Pancreas (tissue), 10 donors: ENCODE data around the gene MYLK4. TPM values are rescaled to one million over a fixed set of nuclear protein-coding genes. Genes with fewer than 3 reads are reported as not detected.

ENCODE experiments used
- ATAC-seq, 4 donors: fragments of 200-7000 bp; cut with Tn5 transposase; one replicate each; pipeline versions ENCODE4 v1.8.0 to v1.9.1; 2020; ENCODE audit warnings: mild to moderate bottlenecking in 4 of 4, moderate library complexity in 4 of 4
- DNase-seq, 6 donors: peaks; one replicate each; pipeline ENCODE4 v3.0.0-alpha.2; 2020
- FAIRE-seq: peaks from 2 replicates; lab custom pipeline; 2012; peaks lifted over from hg19 to GRCh38; lab: Jason Lieb, UNC
- H3K27ac ChIP-seq, 4 donors: fragments of 200-600 bp; sonication (generic); 1 replicate in 3 of 4; 2 replicates in 1 of 4; pipeline versions ENCODE4 v1.5.0 to v1.8.0; 2020
- H3K27me3 ChIP-seq, 4 donors: fragments of 200-600 bp; one replicate each; pipeline ENCODE4 v1.8.0; 2021
- H3K36me3 ChIP-seq, 3 donors: fragments of 200-600 bp; sonication (generic) in 1 of 3; one replicate each; pipeline versions ENCODE4 v1.5.0 to v1.8.0; 2020 to 2021
- H3K4me1 ChIP-seq, 3 donors: fragments of 200-600 bp; one replicate each; pipeline ENCODE4 v1.8.0; 2021
- H3K4me3 ChIP-seq, 4 donors: fragments of 200-600 bp; sonication (generic) in 2 of 4; one replicate each; pipeline versions ENCODE4 v1.5.0 to v1.8.0; 2020 to 2021
- H3K9me3 ChIP-seq, 4 donors: fragments of 200-600 bp; one replicate each; pipeline ENCODE4 v1.8.0; 2021
- CTCF ChIP-seq, 4 donors: fragments of 200-600 bp; sonication (generic) in 3 of 4; IDR thresholded peaks; one replicate each; pipeline versions ENCODE4 v1.5.0 to v1.8.0; 2021; ENCODE audit warnings: antibody characterized with exemption in 4 of 4
- WGBS, 2 donors: extraction: QIAGEN DNeasy Blood & Tissue Kit; methylation state at CpG; one replicate each; pipeline ENCODE4 v1.1.7; 2013; 5-methylcytosine and 5-hydroxymethylcytosine counted together
- intact Hi-C, 3 donors: fragments of 100-400 bp; cut with DNase I; formaldehyde crosslinking; loops; one replicate each; pipeline versions ENCODE4 v1.11.1 to v1.14.2; 2022
- polyA plus RNA-seq, 2 donors: library from polyadenylated mRNA; stranded (reverse); fragments of 200-250 nt; gene quantifications; one replicate each; pipeline ENCODE4 v1.2.3, GENCODE V29; 2013
- total RNA-seq, 6 donors: library from RNA; stranded (reverse); fragmentation: NEBNext Ultra II Directional in 4 of 6; extraction: Animal tissue kit (Norgen Biotek cat#: 25700) in 4 of 6; gene quantifications; one replicate each; pipeline versions ENCODE4 v1.2.1 to v1.2.4, GENCODE V29; 2021 to 2023
- donor health status: healthy with polysubstance abuse.
- donor health status: DM: no; HTN: no; CAD: no; lungs with moderate emphysema.
- donor health status: DM: no; HTN: no; CAD: no.
- donor health status: control.
- donor health status: control.
- donor health status: Bipolar disorder and iron deficiency.
- donor health status: DM: yes; HTN: yes; CAD: no.
- donor health status: DM: no; HTN: no; CAD: no.
- donor health status: DM: no; HTN: no; CAD: no.
- donor health status: DM: yes; HTN: yes; CAD: no.

MYLK4 gene
- total and polyA plus RNA-seq, 8 donors, result 0.27 to 1.0 (median 0.41) TPM

DNA sequence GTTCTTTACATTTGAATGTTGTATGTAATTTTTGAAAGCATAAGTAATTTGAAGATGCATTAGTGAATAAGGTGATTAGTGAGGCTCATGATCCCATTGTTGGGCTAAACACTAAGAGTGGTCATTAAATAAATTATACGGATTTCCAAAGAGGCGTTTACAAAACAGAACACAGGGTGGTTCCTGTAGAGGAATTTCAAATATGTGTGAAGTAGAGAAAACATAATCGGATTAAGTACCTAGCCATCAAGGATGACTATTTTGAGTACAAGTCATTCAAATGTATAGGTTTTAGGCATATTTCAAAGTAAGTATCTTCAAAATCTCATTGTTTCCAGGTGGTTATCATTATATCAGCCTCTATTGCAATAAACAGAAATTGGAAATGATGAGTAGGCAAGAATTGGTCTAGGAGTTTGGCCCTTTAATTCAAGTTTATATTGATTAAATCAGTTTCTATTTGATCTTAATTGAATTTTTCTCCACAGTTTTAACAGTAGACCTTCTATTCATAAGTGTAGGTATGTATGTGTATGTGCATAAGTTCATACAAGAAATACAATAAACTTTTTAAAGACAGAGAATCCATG lies 94.8 kb downstream of the MYLK4 start:
- no peak overlapping the region for H3K27ac ChIP-seq
- 72 to 73% methylated on average over 3 of the region's 3 CpGs for WGBS, 2 donors
- intact Hi-C loops, result no loop called here
- ATAC-seq, result no peak
- no peaks in the 10 kb centered on the region for H3K9me3 ChIP-seq
- H3K36me3 ChIP-seq, result no peaks in the 10 kb centered on the region
- no peaks in the 10 kb centered on the region for H3K27me3 ChIP-seq
- H3K4me1 ChIP-seq, result no peaks in the 10 kb centered on the region
- no peak for DNase-seq
- no peak for FAIRE-seq
- TF ChIP-seq CTCF (IDR thresholded peaks at IDR 0.05), result no peak
- H3K4me3 ChIP-seq, result no peak overlapping the region

GRCh38 chr6:2653369-2654032 lies 97.2 kb downstream of the MYLK4 start:
- intact Hi-C loops, result no loop called here
- Histone ChIP-seq H3K27me3 (peaks cover 0 to 7% (median 0%) of the 10 kb centered on the region in 4 donors), H3K36me3 (no peaks in the 10 kb centered on the region), H3K9me3 (peaks cover 0 to 3% (median 0%) of the 10 kb centered on the region in 4 donors), H3K4me1 (no peaks in the 10 kb centered on the region), H3K4me3 (no peak overlapping the region), H3K27ac (no peak overlapping the region)
- WGBS, 2 donors, result 68 to 86% methylated on average over 1 of the region's 1 CpG
- ATAC-seq (no peak), FAIRE-seq (no peak), DNase-seq (no peak)
- TF ChIP-seq CTCF (IDR thresholded peaks at IDR 0.05), result no peak

- no peak overlapping the region for H3K27ac ChIP-seq
- H3K27me3 ChIP-seq, result peaks cover 0 to 7% (median 0%) of the 10 kb centered on the region in 4 donors
- FAIRE-seq, result no peak
- no peaks in the 10 kb centered on the region for H3K36me3 ChIP-seq
- H3K9me3 ChIP-seq, result peaks cover 0 to 3% (median 0%) of the 10 kb centered on the region in 4 donors
- ATAC-seq, result no peak
- H3K4me3 ChIP-seq, result no peak overlapping the region
- 66 to 94% methylated on average over 3 of the region's 3 CpGs for WGBS, 2 donors
- intact Hi-C loops, result no loop called here
- no peak for DNase-seq
- H3K4me1 ChIP-seq, result no peaks in the 10 kb centered on the region
- no peak for TF ChIP-seq CTCF (IDR thresholded peaks at IDR 0.05)
These were observed 98.1 kb downstream of the MYLK4 start for GRCh38 chr6:2652611-2653010.

DNA sequence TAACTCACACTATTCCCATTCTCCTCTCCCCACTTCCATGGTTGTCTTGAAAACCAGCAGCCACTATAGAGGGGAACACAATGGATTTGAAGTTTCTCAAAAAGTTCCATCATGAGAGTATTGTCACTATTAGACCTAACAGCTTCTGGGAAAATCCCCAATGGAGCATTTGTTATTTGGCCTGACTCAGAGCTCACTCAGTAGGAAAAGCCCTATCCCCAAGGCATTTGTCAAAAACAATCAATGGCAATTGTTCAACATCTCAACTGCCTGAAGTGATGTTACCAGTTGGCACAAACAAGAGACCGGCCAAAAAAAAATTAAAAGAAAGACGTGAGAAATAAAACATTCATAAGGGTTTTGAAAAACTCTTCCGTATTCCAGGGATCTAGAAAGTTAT lies 98.8 kb downstream of the MYLK4 start:
- Histone ChIP-seq H3K9me3 (peaks cover 0 to 3% (median 0%) of the 10 kb centered on the region in 4 donors), H3K27me3 (peaks cover 0 to 7% (median 0%) of the 10 kb centered on the region in 4 donors), H3K36me3 (no peaks in the 10 kb centered on the region), H3K4me1 (no peaks in the 10 kb centered on the region), H3K27ac (no peak overlapping the region), H3K4me3 (no peak overlapping the region)
- no peak for DNase-seq
- WGBS, 2 donors, result 81 to 93% methylated on average over 3 of the region's 3 CpGs
- no peak for FAIRE-seq
- no peak for ATAC-seq
- intact Hi-C loops, result no loop called here
- no peak for TF ChIP-seq CTCF (IDR thresholded peaks at IDR 0.05)

- intact Hi-C loops, result no loop called here
- ATAC-seq, result no peak
- WGBS, 2 donors, result 55 to 70% methylated on average over 1 of the region's 1 CpG
These were observed 99.2 kb downstream of the MYLK4 start for GRCh38 chr6:2651536-2651935.

More at GRCh38 chr6:2651536-2651935, 99.2 kb downstream of the MYLK4 start:
- no peak overlapping the region for H3K27ac ChIP-seq
- H3K4me3 ChIP-seq, result no peak overlapping the region
- no peak for TF ChIP-seq CTCF (IDR thresholded peaks at IDR 0.05)
- peaks cover 0 to 3% (median 0%) of the 10 kb centered on the region in 4 donors for H3K9me3 ChIP-seq
- no peak for FAIRE-seq
- H3K36me3 ChIP-seq, result no peaks in the 10 kb centered on the region
- no peaks in the 10 kb centered on the region for H3K4me1 ChIP-seq
- H3K27me3 ChIP-seq, result peaks cover 0 to 7% (median 0%) of the 10 kb centered on the region in 4 donors
- no peak for DNase-seq
